ENCODE results near the gene TCHHL1.

GRCh38 chr1:152039461-152039860 is 49.4 kb downstream of the TCHHL1 start:
- TF ChIP-seq POLR2A (IDR thresholded peaks at IDR 0.05): no peak
- no peak for TF ChIP-seq CTCF (IDR thresholded peaks at IDR 0.05)
